ENCODE results near the gene MAP10.
"Not testable (repeated sequence)": the region's sequence is repeated elsewhere in the genome, so short reads cannot be mapped to it uniquely, and the experiment has no call there.

Gene MAP10

DNA sequence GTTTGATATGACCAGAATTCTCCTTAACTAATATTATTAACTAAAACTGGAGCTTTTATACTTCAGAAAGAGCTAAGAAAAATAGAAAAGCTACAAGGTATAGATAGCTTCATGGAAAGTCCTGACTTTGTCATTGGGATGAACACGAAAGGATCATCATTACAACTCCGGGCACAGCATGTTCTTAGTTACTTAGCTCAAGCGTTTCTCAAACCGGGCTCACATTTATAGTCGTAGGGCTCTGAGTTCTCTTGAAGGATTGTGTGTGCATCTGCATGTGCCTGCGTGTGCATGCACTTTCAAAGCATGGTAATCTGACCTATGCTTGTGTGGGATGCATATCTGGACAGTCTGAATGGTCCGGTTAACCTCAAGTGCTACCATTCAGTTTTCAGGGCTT lies 20.4 kb upstream of the MAP10 start:
- Histone ChIP-seq H3K27me3 (ENCODE audit: insufficient read depth, low read length) (no peaks in the 10 kb centered on the region), H3K4me3 (ENCODE audit: low read length) (no peak overlapping the region), H3K36me3 (ENCODE audit: insufficient read depth, low read length) (no peaks in the 10 kb centered on the region), H2AFZ (ENCODE audit: low read depth, low read length) (no peak overlapping the region), H3K9me3 (ENCODE audit: low read length) (peaks cover 1% of the 10 kb centered on the region), H3K4me1 (ENCODE audit: insufficient read depth, low read length) (no peaks in the 10 kb centered on the region)

DNA sequence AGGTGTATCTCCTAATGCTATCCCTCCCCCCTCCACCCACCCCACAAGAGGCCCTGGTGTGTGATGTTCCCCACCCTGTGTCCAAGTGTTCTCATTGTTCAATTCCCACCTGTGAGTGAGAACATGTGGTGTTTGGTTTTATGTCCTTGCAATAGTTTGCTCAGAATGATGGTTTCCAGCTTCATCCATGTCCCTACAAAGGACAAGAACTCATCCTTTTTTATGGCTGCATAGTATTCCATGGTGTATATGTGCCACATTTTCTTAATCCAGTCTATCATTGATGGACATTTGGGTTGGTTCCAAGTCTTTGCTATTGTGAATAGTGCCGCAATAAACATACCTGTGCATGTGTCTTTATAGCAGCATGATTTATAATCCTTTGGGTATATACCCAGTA lies 19.6 kb upstream of the MAP10 start:
- H3K27me3 ChIP-seq (ENCODE audit: insufficient read depth, low read length); H3K4me3 ChIP-seq (ENCODE audit: low read length); H2AFZ ChIP-seq (ENCODE audit: low read depth, low read length); H3K9me3 ChIP-seq (ENCODE audit: low read length); H3K36me3 ChIP-seq (ENCODE audit: insufficient read depth, low read length); H3K4me1 ChIP-seq (ENCODE audit: insufficient read depth, low read length): not testable (repeated sequence)

DNA sequence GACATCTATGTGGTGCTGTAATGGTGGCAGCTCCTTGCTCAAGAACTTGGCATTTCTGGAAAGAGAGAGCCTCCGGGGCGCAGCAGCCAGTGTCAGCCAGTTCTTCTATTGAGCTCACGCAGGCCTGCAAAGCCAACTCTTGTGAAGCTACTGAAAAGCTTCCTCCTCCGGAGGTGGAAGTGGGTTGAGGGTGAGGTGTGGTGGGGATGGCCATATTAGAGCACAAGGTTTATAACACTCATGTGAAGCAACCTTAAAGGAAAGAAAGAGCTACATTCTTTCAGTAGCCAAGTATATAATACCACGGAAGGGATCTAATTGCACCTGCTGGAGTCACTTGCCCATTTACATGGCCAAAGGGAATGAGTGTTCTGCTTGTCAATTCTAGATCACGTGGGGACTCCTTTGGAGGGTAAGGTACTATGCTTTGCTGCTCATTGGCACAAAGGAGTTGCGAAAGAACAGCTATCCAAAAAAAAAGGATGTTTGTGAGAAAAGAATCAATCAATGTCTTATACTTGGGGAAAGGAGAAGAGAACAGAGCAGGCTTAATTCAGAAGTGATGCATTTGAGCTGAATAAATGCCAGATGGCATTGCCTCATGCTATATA lies 18.3 kb upstream of the MAP10 start:
- Histone ChIP-seq H3K27me3 (ENCODE audit: insufficient read depth, low read length) (no peaks in the 10 kb centered on the region), H2AFZ (ENCODE audit: low read depth, low read length) (no peak overlapping the region), H3K9me3 (ENCODE audit: low read length) (no peaks in the 10 kb centered on the region), H3K36me3 (ENCODE audit: insufficient read depth, low read length) (no peaks in the 10 kb centered on the region), H3K4me3 (ENCODE audit: low read length) (no peak overlapping the region), H3K4me1 (ENCODE audit: insufficient read depth, low read length) (no peaks in the 10 kb centered on the region)

DNA sequence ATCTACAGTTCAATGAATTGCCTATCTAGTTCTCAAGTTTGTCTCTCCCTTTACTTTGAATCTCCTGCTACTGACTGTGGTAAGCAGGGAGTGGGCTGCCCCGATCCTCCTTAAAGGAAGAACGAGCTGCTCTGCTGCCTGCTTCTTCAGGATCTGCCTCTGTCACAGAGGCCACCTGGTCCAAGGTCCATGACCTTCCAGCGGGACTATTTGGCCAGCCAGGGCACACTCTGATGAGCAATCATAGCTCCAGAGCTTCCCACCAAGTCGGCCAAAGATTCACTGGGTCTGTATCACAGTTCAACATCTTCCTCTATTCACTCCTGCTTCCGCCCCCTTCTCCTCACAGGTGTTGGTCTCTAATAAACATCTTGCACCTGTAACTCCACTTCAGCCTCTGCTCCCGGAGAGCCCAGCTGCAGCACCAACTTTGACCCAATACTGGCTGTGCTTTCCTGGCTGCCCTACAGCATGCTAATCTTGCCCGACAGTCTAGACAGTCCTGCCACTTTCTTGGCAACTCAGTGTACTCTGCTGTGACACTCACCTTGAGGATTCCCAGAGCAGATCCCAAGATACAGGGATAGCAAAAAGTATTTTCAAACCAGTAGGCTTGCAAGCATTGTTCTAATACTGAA lies 16.9 kb upstream of the MAP10 start:
- no peaks in the 10 kb centered on the region for H3K36me3 ChIP-seq (ENCODE audit: insufficient read depth, low read length)
- H3K9me3 ChIP-seq (ENCODE audit: low read length): no peaks in the 10 kb centered on the region
- no peak overlapping the region for H2AFZ ChIP-seq (ENCODE audit: low read depth, low read length)
- H3K27me3 ChIP-seq (ENCODE audit: insufficient read depth, low read length): no peaks in the 10 kb centered on the region
- no peak overlapping the region for H3K4me3 ChIP-seq (ENCODE audit: low read length)
- no peaks in the 10 kb centered on the region for H3K4me1 ChIP-seq (ENCODE audit: insufficient read depth, low read length)

DNA sequence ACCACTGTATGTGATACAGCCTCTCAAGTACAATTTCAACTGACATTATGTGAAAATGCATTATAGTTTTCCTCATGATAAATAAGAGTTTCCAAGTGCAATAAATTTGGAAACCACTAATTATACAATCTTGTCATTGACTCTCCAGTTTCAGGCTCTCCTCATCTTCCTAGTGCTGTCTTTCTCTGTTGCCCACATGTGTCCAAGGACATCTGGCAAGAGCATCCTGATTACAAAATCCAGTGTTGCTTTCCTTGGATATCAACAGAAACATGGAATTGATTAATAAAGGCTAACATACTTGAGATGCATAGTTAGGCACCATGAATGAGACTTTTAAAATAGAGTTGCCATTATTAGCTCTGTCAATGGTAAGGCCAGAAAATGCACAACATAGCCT lies 15.6 kb upstream of the MAP10 start:
- no peaks in the 10 kb centered on the region for H3K9me3 ChIP-seq (ENCODE audit: low read length)
- no peaks in the 10 kb centered on the region for H3K27me3 ChIP-seq (ENCODE audit: insufficient read depth, low read length)
- H3K4me1 ChIP-seq (ENCODE audit: insufficient read depth, low read length): no peaks in the 10 kb centered on the region
- no peak overlapping the region for H2AFZ ChIP-seq (ENCODE audit: low read depth, low read length)
- H3K4me3 ChIP-seq (ENCODE audit: low read length): no peak overlapping the region
- no peaks in the 10 kb centered on the region for H3K36me3 ChIP-seq (ENCODE audit: insufficient read depth, low read length)

DNA sequence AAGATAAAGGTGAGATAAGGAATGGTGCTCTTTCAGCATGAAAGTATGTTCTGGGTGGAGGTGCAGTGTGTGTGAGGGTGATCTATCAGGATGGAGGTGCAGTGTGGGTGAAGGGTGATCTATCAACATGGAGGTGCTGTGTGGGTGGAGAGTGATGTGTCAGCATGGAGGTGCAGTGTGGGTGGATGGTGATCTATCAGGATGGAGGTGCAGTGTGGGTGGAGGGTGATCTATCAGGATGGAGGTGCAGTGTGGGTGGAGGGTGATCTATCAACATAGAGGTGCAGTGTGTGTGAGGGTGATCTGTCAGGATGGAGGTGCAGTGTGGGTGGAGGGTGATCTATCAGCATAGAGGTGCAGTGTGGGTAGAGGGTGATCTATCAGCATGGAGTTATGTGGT lies 12.3 kb upstream of the MAP10 start:
- Histone ChIP-seq H2AFZ (ENCODE audit: low read depth, low read length) (no peak overlapping the region), H3K9me3 (ENCODE audit: low read length) (no peaks in the 10 kb centered on the region), H3K36me3 (ENCODE audit: insufficient read depth, low read length) (no peaks in the 10 kb centered on the region), H3K4me3 (ENCODE audit: low read length) (no peak overlapping the region), H3K27me3 (ENCODE audit: insufficient read depth, low read length) (no peaks in the 10 kb centered on the region), H3K4me1 (ENCODE audit: insufficient read depth, low read length) (no peaks in the 10 kb centered on the region)

DNA sequence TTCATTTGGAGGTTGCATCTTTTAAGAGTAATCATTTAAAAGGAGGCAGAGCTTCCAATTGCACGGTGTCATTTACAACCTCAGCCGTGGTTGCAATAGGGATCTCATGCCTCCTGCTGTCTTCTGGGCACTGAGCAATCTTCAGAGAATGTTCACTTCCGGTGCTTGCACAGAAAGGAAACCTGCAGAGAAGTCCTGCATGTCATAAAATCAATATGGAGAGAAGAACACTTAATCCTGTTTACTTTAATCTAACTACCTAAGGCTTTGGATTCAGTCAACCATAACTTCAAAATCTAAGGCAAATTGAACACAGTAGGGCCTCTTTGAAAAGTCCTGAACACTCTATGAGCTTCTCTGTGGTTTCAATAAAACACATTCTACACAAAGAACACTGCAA lies 11.3 kb upstream of the MAP10 start:
- no peak overlapping the region for H2AFZ ChIP-seq (ENCODE audit: low read depth, low read length)

DNA sequence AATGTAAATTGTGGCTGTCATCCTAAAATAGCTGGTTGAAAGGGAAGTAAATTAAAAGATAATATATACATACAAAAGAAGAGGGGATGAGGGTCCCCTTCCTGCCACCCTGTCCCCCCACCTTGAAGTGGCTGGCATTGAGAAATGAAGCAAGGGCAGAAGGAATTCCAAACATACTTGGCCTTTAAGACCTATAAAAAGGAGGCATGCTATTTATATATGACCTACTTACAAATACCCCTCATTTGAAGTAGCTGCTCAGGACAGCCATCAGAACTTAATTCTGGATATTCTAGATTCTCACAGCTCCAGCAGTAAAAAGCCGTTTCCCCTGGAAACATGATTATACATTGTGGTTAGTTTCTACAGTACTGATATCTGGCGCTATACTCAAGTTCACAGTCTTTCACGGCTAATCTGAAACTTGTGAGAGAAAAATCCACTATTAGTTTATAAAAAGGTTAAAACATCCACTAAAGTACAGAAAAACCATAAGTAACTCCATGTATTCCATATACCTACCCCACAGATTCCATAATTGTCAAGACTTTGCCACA lies 9.6 kb upstream of the MAP10 start:
- no peak overlapping the region for H2AFZ ChIP-seq (ENCODE audit: low read depth, low read length)
- no peaks in the 10 kb centered on the region for H3K9me3 ChIP-seq (ENCODE audit: low read length)
- H3K4me3 ChIP-seq (ENCODE audit: low read length): no peak overlapping the region
- H3K4me1 ChIP-seq (ENCODE audit: insufficient read depth, low read length): no peaks in the 10 kb centered on the region
- H3K27me3 ChIP-seq (ENCODE audit: insufficient read depth, low read length): no peaks in the 10 kb centered on the region
- no peaks in the 10 kb centered on the region for H3K36me3 ChIP-seq (ENCODE audit: insufficient read depth, low read length)

More for the DNA sequence above, 11.3 kb upstream of the MAP10 start:
- no peaks in the 10 kb centered on the region for H3K4me1 ChIP-seq (ENCODE audit: insufficient read depth, low read length)
- H3K9me3 ChIP-seq (ENCODE audit: low read length): no peaks in the 10 kb centered on the region
- no peaks in the 10 kb centered on the region for H3K27me3 ChIP-seq (ENCODE audit: insufficient read depth, low read length)
- no peaks in the 10 kb centered on the region for H3K36me3 ChIP-seq (ENCODE audit: insufficient read depth, low read length)
- H3K4me3 ChIP-seq (ENCODE audit: low read length): no peak overlapping the region

DNA sequence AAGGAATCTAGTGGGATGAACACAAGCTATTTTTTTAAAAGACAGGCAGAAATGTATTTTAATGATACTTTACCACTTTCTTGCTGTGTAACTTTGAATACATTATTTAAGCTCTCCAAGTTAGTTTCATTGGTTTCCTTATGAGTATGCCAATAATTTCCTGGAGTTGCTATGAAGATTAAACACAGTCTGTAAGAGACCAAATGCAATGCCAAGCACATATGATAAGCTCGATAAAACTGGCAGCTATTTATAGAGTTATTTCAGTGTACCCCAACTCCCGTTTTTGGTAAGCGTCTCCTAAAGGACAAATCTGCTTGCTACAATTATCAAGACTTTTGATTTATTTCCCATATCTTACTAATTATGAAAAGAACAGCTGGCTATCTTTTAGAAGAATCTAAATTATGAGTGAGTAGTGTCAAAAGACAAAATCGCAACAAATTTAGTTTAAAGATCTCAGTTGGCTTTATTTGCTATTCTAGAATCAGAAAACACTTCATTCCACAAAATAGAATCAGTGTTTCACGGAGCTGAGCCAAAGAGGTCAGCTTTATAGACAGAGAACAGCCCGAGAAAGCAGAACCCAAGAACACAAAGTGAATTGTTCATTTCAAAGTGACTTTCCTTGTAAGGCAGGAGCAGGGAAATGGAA lies 7.2 kb upstream of the MAP10 start:
- Histone ChIP-seq H3K27me3 (ENCODE audit: insufficient read depth, low read length) (no peaks in the 10 kb centered on the region), H2AFZ (ENCODE audit: low read depth, low read length) (no peak overlapping the region), H3K4me1 (ENCODE audit: insufficient read depth, low read length) (no peaks in the 10 kb centered on the region), H3K4me3 (ENCODE audit: low read length) (no peak overlapping the region), H3K9me3 (ENCODE audit: low read length) (no peaks in the 10 kb centered on the region), H3K36me3 (ENCODE audit: insufficient read depth, low read length) (no peaks in the 10 kb centered on the region)

DNA sequence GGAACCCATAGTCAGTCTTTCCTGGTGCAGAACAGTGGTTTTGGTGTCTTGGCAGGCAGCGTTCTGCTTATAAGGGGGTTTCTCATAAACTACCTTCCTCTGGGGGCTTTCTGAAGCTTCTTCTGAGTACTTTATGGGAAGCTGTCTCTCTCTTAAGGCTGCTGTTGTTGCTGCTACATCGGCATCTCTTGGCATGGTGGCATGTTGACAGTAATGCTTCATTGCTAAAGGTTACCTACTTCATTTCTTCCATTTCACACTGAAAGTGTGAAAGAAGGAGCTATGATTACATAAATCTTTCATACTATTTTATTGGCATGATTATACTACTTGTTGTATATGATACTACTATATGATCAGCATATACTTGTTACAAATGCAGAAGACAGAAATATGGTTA lies 6.3 kb upstream of the MAP10 start:
- no peaks in the 10 kb centered on the region for H3K36me3 ChIP-seq (ENCODE audit: insufficient read depth, low read length)
- no peak overlapping the region for H2AFZ ChIP-seq (ENCODE audit: low read depth, low read length)
- H3K27me3 ChIP-seq (ENCODE audit: insufficient read depth, low read length): no peaks in the 10 kb centered on the region
- no peak overlapping the region for H3K4me3 ChIP-seq (ENCODE audit: low read length)
- no peaks in the 10 kb centered on the region for H3K4me1 ChIP-seq (ENCODE audit: insufficient read depth, low read length)
- no peaks in the 10 kb centered on the region for H3K9me3 ChIP-seq (ENCODE audit: low read length)

DNA sequence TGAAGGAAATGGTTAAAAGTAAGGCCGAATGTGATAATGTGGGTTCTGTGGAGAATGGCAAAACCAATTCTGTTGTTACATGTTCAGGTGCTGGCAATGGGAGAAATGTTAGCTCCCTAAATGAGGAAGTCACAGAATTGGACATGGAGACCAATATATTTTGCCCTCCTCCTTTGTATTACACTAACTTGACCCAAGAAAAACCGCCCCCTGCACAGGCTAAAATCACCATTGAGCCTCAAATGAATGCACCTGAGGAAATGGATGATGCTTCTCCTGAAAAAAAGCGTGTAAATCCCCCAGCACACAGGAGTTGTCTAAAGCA lies 932 bp downstream of the MAP10 start:
- no peaks in the 10 kb centered on the region for H3K9me3 ChIP-seq (ENCODE audit: low read length)
- no peaks in the 10 kb centered on the region for H3K36me3 ChIP-seq (ENCODE audit: insufficient read depth, low read length)
- no peak overlapping the region for H2AFZ ChIP-seq (ENCODE audit: low read depth, low read length)
- no peaks in the 10 kb centered on the region for H3K27me3 ChIP-seq (ENCODE audit: insufficient read depth, low read length)
- no peaks in the 10 kb centered on the region for H3K4me1 ChIP-seq (ENCODE audit: insufficient read depth, low read length)
- H3K4me3 ChIP-seq (ENCODE audit: low read length): no peak overlapping the region

DNA sequence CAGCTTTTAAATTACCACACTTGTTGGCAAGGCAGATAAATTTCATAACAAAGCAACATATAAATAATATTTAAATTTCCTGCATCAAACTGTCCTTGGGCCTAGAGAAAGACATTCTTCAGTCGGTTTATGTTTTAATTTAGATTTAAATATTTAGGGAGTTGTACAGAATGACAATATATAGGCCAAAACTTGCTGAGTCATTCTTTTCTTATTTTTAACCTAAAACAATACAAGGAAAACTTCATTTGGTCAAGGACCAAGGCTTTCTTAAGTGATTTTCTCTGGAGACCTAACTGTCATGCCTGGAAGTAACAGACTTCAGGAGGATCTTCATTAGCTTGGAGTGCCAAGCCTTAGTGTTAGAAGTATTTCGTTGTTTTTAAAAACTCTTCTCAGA lies 5.6 kb downstream of the MAP10 start:
- Histone ChIP-seq H3K27me3 (ENCODE audit: insufficient read depth, low read length) (no peaks in the 10 kb centered on the region), H3K4me3 (ENCODE audit: low read length) (no peak overlapping the region), H2AFZ (ENCODE audit: low read depth, low read length) (no peak overlapping the region), H3K4me1 (ENCODE audit: insufficient read depth, low read length) (no peaks in the 10 kb centered on the region), H3K36me3 (ENCODE audit: insufficient read depth, low read length) (no peaks in the 10 kb centered on the region), H3K9me3 (ENCODE audit: low read length) (no peaks in the 10 kb centered on the region)

DNA sequence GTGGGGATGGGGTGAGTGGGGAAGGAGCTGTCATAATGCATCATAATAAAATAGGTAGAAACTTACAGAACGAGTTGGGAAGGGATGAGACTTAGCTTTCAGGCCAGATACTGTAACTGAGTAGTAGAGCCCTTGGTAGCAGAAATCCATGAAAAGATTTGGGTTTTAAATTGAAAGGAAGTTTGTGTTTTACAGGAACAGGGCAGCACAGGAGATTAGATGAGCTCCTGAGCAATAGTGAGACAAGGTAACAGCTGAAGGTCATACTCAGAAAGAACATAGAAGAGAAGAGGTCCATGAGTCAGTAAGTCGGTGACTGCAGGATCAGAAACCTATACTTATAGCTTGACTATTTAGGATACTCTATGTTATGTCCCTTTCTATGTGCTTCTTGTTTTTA lies 7.3 kb downstream of the MAP10 start:
- no peaks in the 10 kb centered on the region for H3K4me1 ChIP-seq (ENCODE audit: insufficient read depth, low read length)
- H3K9me3 ChIP-seq (ENCODE audit: low read length): no peaks in the 10 kb centered on the region
- no peaks in the 10 kb centered on the region for H3K36me3 ChIP-seq (ENCODE audit: insufficient read depth, low read length)
- no peak overlapping the region for H3K4me3 ChIP-seq (ENCODE audit: low read length)
- H2AFZ ChIP-seq (ENCODE audit: low read depth, low read length): no peak overlapping the region
- H3K27me3 ChIP-seq (ENCODE audit: insufficient read depth, low read length): no peaks in the 10 kb centered on the region

Data from neuron (in vitro differentiated cells).